ENCODE data around the gene YPEL2.

GRCh38 chr17:59443106-59443505 lies 111.7 kb downstream of the YPEL2 start:
- TF ChIP-seq CTCF (IDR thresholded peaks at IDR 0.05) (no peak), POLR2A (IDR thresholded peaks at IDR 0.05) (no peak)

Measured in body of pancreas (tissue), 4 donors.